NCI-H345 treated with DMSO at 0.1 percent for 48 hours (cell line): Measurements from ENCODE around the gene GDI1.
A peak's percentile ranks its signal among the peaks of the same experiment; 100 is the strongest.

Experiments used
- DNase-seq: peaks from one replicate; lab custom pipeline; 2025; ENCODE audit not compliant: unreplicated experiment; lab: John Stamatoyannopoulos, UW

The GDI1 gene

GRCh38 chrX:154436374-154436982 is 476 bp upstream of the GDI1 start:
- peak; percentile 4 for DNase-seq

GRCh38 chrX:154437971-154438893 is 1.3 kb downstream of the GDI1 start:
- no peak for DNase-seq

GRCh38 chrX:154439841-154440240 is 2.9 kb downstream of the GDI1 start:
- DNase-seq: no peak

- DNase-seq: no peak
Measured at GRCh38 chrX:154440623-154441357, 3.8 kb downstream of the GDI1 start.

- DNase-seq: no peak
Measured at GRCh38 chrX:154441564-154441963, 4.6 kb downstream of the GDI1 start.

- no peak for DNase-seq
Measured at GRCh38 chrX:154441984-154442707, 5.2 kb downstream of the GDI1 start.

GRCh38 chrX:154443479-154443910 is 6.5 kb downstream of the GDI1 start:
- no peak for DNase-seq

GRCh38 chrX:154443992-154444754 is 7.2 kb downstream of the GDI1 start, which contains the start of gene FAM50A:
TSS of gene FAM50A (plus strand) at chrX:154444141. CDS start at chrX:154444236, 95 bp downstream.
- peak; percentile 23 for DNase-seq

GRCh38 chrX:154444755-154445246 is 7.8 kb downstream of the GDI1 start:
- DNase-seq: no peak

- DNase-seq: no peak
Measured at GRCh38 chrX:154445776-154446175, 8.8 kb downstream of the GDI1 start.

GRCh38 chrX:154446430-154446829 is 9.5 kb downstream of the GDI1 start:
- no peak for DNase-seq

- DNase-seq: no peak
Measured at GRCh38 chrX:154448484-154448883, 11.5 kb downstream of the GDI1 start.

- DNase-seq: no peak
Measured at GRCh38 chrX:154449618-154450017, 12.7 kb downstream of the GDI1 start.

GRCh38 chrX:154450312-154450711 is 13.4 kb downstream of the GDI1 start:
- no peak for DNase-seq

GRCh38 chrX:154452823-154453222 is 15.9 kb downstream of the GDI1 start:
- DNase-seq: no peak

- peak; percentile 13 for DNase-seq
Measured at GRCh38 chrX:154457491-154458115, 20.6 kb downstream of the GDI1 start.

- no peak for DNase-seq
Measured at GRCh38 chrX:154458116-154458953, 21.4 kb downstream of the GDI1 start, which contains the start of gene PLXNA3. TSS of gene PLXNA3 (plus strand) at chrX:154458281. CDS start at chrX:154460184, 1,903 bp downstream.

GRCh38 chrX:154458954-154459778 is 22.2 kb downstream of the GDI1 start:
- DNase-seq: no peak
